Endodermal cell (in vitro differentiated cells): ENCODE data around the gene MYCBPAP. TPM values are rescaled to one million over a fixed set of nuclear protein-coding genes. Genes with fewer than 3 reads are reported as not detected.

Source experiments
- DNase-seq: peaks from one replicate; pipeline ENCODE4 v3.0.0-alpha.2; 2017
- H3K27ac ChIP-seq: 2 replicates; pipeline ENCODE4 v1.5.1; 2013; ENCODE audit warnings: mild to moderate bottlenecking, low read depth, low read length, moderate library complexity
- H3K27me3 ChIP-seq: 2 replicates; pipeline ENCODE4 v1.6.1; 2013; ENCODE audit warnings: mild to moderate bottlenecking, low read length, moderate library complexity; ENCODE audit not compliant: insufficient read depth, control insufficient read depth, poor library complexity, severe bottlenecking
- H3K36me3 ChIP-seq: 2 replicates; pipeline ENCODE4 v1.7.0; 2013; ENCODE audit warnings: mild to moderate bottlenecking, low read length, moderate library complexity; ENCODE audit not compliant: control insufficient read depth, insufficient read depth
- H3K4me1 ChIP-seq: one replicate; pipeline ENCODE4 v1.7.0; 2013; ENCODE audit warnings: low read length; ENCODE audit not compliant: control insufficient read depth, insufficient read depth
- H3K4me3 ChIP-seq: 2 replicates; pipeline ENCODE4 v1.5.1; 2013; ENCODE audit warnings: mild to moderate bottlenecking, low read length, moderate library complexity
- H3K9ac ChIP-seq: 2 replicates; pipeline ENCODE4 v1.6.1; 2013; ENCODE audit warnings: mild to moderate bottlenecking, low read length, moderate library complexity; ENCODE audit not compliant: poor library complexity, severe bottlenecking; ENCODE audit errors: extremely low read depth
- H3K9me3 ChIP-seq: 2 replicates; pipeline ENCODE4 v1.6.1; 2013; ENCODE audit warnings: mild to moderate bottlenecking, low read length, moderate library complexity; ENCODE audit not compliant: control insufficient read depth
- H3K27ac Mint-ChIP-seq: 2 replicates; pipeline ENCODE4 v1.8.0; 2020; ENCODE audit warnings: mixed read lengths
- H3K27me3 Mint-ChIP-seq: 2 replicates; pipeline ENCODE4 v1.8.0; 2021; ENCODE audit warnings: mild to moderate bottlenecking, mixed read lengths; ENCODE audit not compliant: insufficient read depth
- H3K36me3 Mint-ChIP-seq: 2 replicates; pipeline ENCODE4 v1.8.0; 2020; ENCODE audit warnings: low read depth, mixed read lengths
- H3K4me1 Mint-ChIP-seq: 2 replicates; pipeline ENCODE4 v1.8.0; 2020; ENCODE audit warnings: mixed read lengths
- H3K4me3 Mint-ChIP-seq: 2 replicates; pipeline ENCODE4 v1.8.0; 2020; ENCODE audit warnings: mild to moderate bottlenecking, moderate library complexity, mixed read lengths
- H3K9me3 Mint-ChIP-seq: 2 replicates; pipeline ENCODE4 v1.8.0; 2020; ENCODE audit warnings: mild to moderate bottlenecking, mixed read lengths
- WGBS, 2 experiments: methylation state at CpG; one replicate each; pipeline versions ENCODE4 v1.1.5 to v1.1.7; 2013; ENCODE audit warnings: missing lambda C conversion rate in 2 of 2, mixed read lengths in 1 of 2; ENCODE audit not compliant: insufficient coverage in 1 of 2, insufficient read length in 1 of 2; 5-methylcytosine and 5-hydroxymethylcytosine counted together
- total RNA-seq, 2 donors: library from RNA; stranded (reverse); fragmentation: NEBNext Ultra II Directional in 1 of 2; extraction: Animal tissue kit (Norgen Biotek cat#: 25700) in 1 of 2; gene quantifications; 2 replicates in 1 of 2; 3 replicates in 1 of 2; pipeline ENCODE4 v1.2.1, GENCODE V29; 2021
- TF ChIP-seq, protein P1 (sequence below): fragments of 200-600 bp; sonication (generic); conservative IDR thresholded peaks from 2 replicates; pipeline ENCODE4 v1.5.0; 2021; ENCODE audit warnings: antibody characterized with exemption, mild to moderate bottlenecking

MYCBPAP gene
- total RNA-seq, 2 donors from 2014 or later = 3.5 to 7.1 TPM

DNA sequence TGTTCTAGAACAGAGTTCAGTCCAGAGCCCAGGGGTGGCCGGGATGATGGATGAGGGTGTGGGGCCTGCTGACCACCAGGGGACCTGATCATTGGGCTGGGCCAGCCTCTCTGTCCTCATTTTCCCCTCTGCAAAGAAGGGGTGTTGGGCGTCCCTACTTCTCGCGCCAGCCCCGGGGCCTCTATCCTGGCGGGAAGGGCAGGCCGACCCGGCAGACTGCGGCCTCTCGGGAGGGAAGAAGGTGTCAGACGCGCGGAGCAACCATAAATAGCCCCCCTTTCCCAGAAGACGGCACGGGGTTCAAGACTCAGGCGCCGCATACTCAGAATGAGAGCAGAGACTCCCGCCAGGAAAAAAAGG, 50.3 kb downstream of the MYCBPAP start:
- peaks cover 4% of the 10 kb centered on the region for H3K4me1 ChIP-seq
- H3K27me3 Mint-ChIP-seq = peaks cover 71% of the 10 kb centered on the region
- H3K36me3 ChIP-seq = no peaks in the 10 kb centered on the region
- H3K9ac ChIP-seq = no peak overlapping the region
- no peak overlapping the region for H3K27ac Mint-ChIP-seq
- 11 to 13% methylated on average over 6 to 18 of the region's 18 CpGs for WGBS, 2 experiments
- peaks cover 7% of the 10 kb centered on the region for H3K36me3 Mint-ChIP-seq
- TF ChIP-seq, protein P1, sequence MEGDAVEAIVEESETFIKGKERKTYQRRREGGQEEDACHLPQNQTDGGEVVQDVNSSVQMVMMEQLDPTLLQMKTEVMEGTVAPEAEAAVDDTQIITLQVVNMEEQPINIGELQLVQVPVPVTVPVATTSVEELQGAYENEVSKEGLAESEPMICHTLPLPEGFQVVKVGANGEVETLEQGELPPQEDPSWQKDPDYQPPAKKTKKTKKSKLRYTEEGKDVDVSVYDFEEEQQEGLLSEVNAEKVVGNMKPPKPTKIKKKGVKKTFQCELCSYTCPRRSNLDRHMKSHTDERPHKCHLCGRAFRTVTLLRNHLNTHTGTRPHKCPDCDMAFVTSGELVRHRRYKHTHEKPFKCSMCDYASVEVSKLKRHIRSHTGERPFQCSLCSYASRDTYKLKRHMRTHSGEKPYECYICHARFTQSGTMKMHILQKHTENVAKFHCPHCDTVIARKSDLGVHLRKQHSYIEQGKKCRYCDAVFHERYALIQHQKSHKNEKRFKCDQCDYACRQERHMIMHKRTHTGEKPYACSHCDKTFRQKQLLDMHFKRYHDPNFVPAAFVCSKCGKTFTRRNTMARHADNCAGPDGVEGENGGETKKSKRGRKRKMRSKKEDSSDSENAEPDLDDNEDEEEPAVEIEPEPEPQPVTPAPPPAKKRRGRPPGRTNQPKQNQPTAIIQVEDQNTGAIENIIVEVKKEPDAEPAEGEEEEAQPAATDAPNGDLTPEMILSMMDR = peak; percentile 48
- H3K4me1 Mint-ChIP-seq = peaks cover 13% of the 10 kb centered on the region
- no peaks in the 10 kb centered on the region for H3K9me3 ChIP-seq
- no peaks in the 10 kb centered on the region for H3K9me3 Mint-ChIP-seq
- H3K4me3 ChIP-seq = peak overlapping the region; percentile 84
- peak overlapping the region; percentile 60 for H3K4me3 Mint-ChIP-seq
- peaks cover 73% of the 10 kb centered on the region for H3K27me3 ChIP-seq
- H3K27ac ChIP-seq = no peak overlapping the region
- DNase-seq = no peak

DNA sequence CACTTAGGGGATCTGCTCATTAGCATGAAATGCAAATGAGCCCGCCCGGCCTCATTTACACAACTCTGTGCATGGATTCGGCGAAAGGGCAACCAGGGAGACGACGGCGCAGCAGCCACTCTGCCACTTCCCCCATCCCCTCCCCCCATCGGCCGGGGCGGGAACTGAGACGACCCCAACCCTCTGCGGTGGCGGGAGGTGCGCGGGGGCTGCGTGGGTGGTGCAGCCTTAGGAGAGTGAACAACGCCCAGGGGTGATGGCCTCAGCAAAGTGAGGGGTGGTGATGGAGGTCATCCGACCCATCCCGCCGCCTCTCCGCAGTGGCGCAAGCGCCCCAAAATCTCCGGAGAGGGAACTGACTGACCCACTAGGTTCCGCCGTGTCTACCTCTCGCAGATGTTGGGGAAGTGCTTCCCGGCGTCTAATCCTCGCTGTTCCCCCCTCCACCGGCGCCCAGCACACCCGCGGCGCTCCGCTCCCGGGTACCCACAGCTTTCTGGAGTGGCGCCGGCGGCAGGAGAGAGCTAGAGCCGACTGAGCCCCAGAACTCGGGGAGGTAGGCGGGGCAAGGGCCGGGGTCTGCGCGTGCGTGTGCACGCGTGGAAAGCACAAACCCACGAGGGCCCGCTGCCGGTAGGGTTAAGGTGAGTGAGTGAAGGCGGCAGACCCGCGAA, 50.8 kb downstream of the MYCBPAP start:
- Mint-ChIP-seq H3K27ac (no peak overlapping the region), H3K27me3 (peaks cover 76% of the 10 kb centered on the region), H3K9me3 (no peaks in the 10 kb centered on the region), H3K4me1 (peaks cover 13% of the 10 kb centered on the region), H3K4me3 (peak overlapping the region; percentile 60), H3K36me3 (peaks cover 7% of the 10 kb centered on the region)
- Histone ChIP-seq H3K36me3 (no peaks in the 10 kb centered on the region), H3K4me3 (peak overlapping the region; percentile 84), H3K27me3 (peaks cover 79% of the 10 kb centered on the region), H3K27ac (no peak overlapping the region), H3K9me3 (no peaks in the 10 kb centered on the region), H3K4me1 (peaks cover 4% of the 10 kb centered on the region), H3K9ac (no peak overlapping the region)
- peak; percentile 95 for DNase-seq
- TF ChIP-seq, protein P1 = no peak
- WGBS, 2 experiments = 2 to 4% methylated on average over 21 to 55 of the region's 55 CpGs

DNA sequence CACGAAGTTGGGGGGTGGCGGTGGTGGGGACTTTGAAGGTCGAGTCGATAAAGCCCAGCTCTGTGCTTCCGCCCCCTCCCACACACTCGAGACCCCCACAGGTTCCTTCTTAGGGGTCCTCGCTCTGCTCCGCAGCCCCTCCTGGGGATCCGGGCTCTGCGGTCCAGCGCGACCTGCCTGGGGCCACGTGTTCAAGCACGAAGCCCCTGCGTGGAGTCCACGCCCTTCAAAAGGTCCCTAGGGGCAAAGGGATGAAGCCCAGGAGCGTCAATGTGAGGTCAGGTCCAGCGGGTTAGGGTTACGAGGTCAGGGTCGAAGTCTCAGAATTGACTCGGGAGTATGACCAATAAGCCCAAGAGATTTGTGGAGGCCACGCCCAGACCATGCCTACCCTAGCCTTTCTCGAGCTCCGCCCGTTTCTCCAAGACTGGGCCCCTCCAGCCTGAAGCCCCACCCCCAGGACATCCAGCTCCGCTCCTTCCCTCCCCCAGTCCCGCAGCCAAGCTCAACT, 51.5 kb downstream of the MYCBPAP start:
- Histone ChIP-seq H3K4me1 (peaks cover 4% of the 10 kb centered on the region), H3K27ac (no peak overlapping the region), H3K27me3 (peaks cover 85% of the 10 kb centered on the region), H3K36me3 (no peaks in the 10 kb centered on the region), H3K4me3 (peak overlapping the region; percentile 84), H3K9ac (no peak overlapping the region), H3K9me3 (no peaks in the 10 kb centered on the region)
- TF ChIP-seq, protein P1 = no peak
- H3K4me3 Mint-ChIP-seq = peak overlapping the region; percentile 60
- 1 to 2% methylated on average over 15 to 27 of the region's 27 CpGs for WGBS, 2 experiments
- H3K27ac Mint-ChIP-seq = no peak overlapping the region
- H3K9me3 Mint-ChIP-seq = no peaks in the 10 kb centered on the region
- peaks cover 82% of the 10 kb centered on the region for H3K27me3 Mint-ChIP-seq
- peak; percentile 99 for DNase-seq
- peaks cover 13% of the 10 kb centered on the region for H3K4me1 Mint-ChIP-seq
- peaks cover 4% of the 10 kb centered on the region for H3K36me3 Mint-ChIP-seq
